H9 (cell line): ENCODE data around the gene FSIP1. TPM values are rescaled to one million over a fixed set of nuclear protein-coding genes. Genes with fewer than 3 reads are reported as not detected.

Source experiments
- DNase-seq: peaks from one replicate; pipeline ENCODE4 v3.0.0-alpha.2; 2017
- H2AFZ ChIP-seq: one replicate; pipeline ENCODE4 v1.6.1; 2013; ENCODE audit warnings: mild to moderate bottlenecking, low read length, control low read depth, moderate library complexity
- H2AK5ac ChIP-seq: 2 replicates; pipeline ENCODE4 v1.6.1; 2013; ENCODE audit warnings: low read length, control low read depth, mixed read lengths; ENCODE audit not compliant: insufficient read length
- H2BK120ac ChIP-seq: one replicate; pipeline ENCODE4 v1.6.1; 2013; ENCODE audit warnings: low read depth, mild to moderate bottlenecking, low read length, control low read depth, inconsistent platforms; ENCODE audit not compliant: poor library complexity, severe bottlenecking
- H2BK12ac ChIP-seq: 2 replicates; pipeline ENCODE4 v1.6.1; 2013; ENCODE audit warnings: low read length, control low read depth, mixed read lengths, low read depth; ENCODE audit not compliant: insufficient read length
- H2BK15ac ChIP-seq: 2 replicates; pipeline ENCODE4 v1.6.1; 2013; ENCODE audit warnings: low read depth, low read length, control low read depth
- H2BK20ac ChIP-seq: one replicate; pipeline ENCODE4 v1.6.1; 2013; ENCODE audit warnings: low read depth, mild to moderate bottlenecking, low read length, control low read depth, inconsistent platforms; ENCODE audit not compliant: poor library complexity, severe bottlenecking
- H2BK5ac ChIP-seq: 2 replicates; pipeline ENCODE4 v1.6.1; 2013; ENCODE audit warnings: low read length, control low read depth, mixed read lengths; ENCODE audit not compliant: insufficient read length
- H3K14ac ChIP-seq: 2 replicates; pipeline ENCODE4 v1.6.1; 2013; ENCODE audit warnings: low read length, control low read depth; ENCODE audit not compliant: insufficient read depth
- H3K18ac ChIP-seq: 2 replicates; pipeline ENCODE4 v1.6.1; 2013; ENCODE audit warnings: low read depth, mild to moderate bottlenecking, mixed read lengths, low read length, control low read depth; ENCODE audit not compliant: insufficient read length
- H3K23ac ChIP-seq: 2 replicates; pipeline ENCODE4 v1.6.1; 2013; ENCODE audit warnings: low read length, control low read depth, mixed read lengths, low read depth; ENCODE audit not compliant: insufficient read length
- H3K23me2 ChIP-seq: 2 replicates; pipeline ENCODE4 v1.6.1; 2013; ENCODE audit warnings: low read depth, mild to moderate bottlenecking, mixed read lengths, low read length, control low read depth; ENCODE audit not compliant: insufficient read length, poor library complexity, severe bottlenecking
- H3K27ac ChIP-seq: 2 replicates; pipeline ENCODE4 v1.5.1; 2013; ENCODE audit warnings: low read length, control low read depth, mixed read lengths, low read depth; ENCODE audit not compliant: insufficient read length
- H3K27me3 ChIP-seq: 2 replicates; pipeline ENCODE4 v1.6.1; 2013; ENCODE audit warnings: low read length, control low read depth, inconsistent platforms; ENCODE audit not compliant: insufficient read depth
- H3K4ac ChIP-seq: 2 replicates; pipeline ENCODE4 v1.6.1; 2013; ENCODE audit warnings: low read depth, mild to moderate bottlenecking, control low read depth, inconsistent platforms, low read length, moderate library complexity
- H3K4me1 ChIP-seq: 2 replicates; pipeline ENCODE4 v1.6.1; 2013; ENCODE audit warnings: low read length, control low read depth, inconsistent platforms; ENCODE audit not compliant: insufficient read depth
- H3K4me2 ChIP-seq: 2 replicates; pipeline ENCODE4 v1.6.1; 2013; ENCODE audit warnings: low read length, control low read depth, mixed read lengths; ENCODE audit not compliant: insufficient read length, insufficient read depth
- H3K56ac ChIP-seq: 2 replicates; pipeline ENCODE4 v1.6.1; 2013; ENCODE audit warnings: low read depth, mild to moderate bottlenecking, mixed read lengths, low read length, control low read depth; ENCODE audit not compliant: insufficient read length
- H3K79me1 ChIP-seq: 2 replicates; pipeline ENCODE4 v1.6.1; 2013; ENCODE audit warnings: low read depth, mild to moderate bottlenecking, moderate library complexity, low read length, control low read depth, inconsistent platforms; ENCODE audit not compliant: insufficient read depth, poor library complexity, severe bottlenecking
- H3K79me2 ChIP-seq: 2 replicates; pipeline ENCODE4 v1.6.1; 2013; ENCODE audit warnings: low read length, control low read depth, inconsistent platforms; ENCODE audit not compliant: insufficient read depth
- H3K9ac ChIP-seq: 2 replicates; pipeline ENCODE4 v1.6.1; 2013; ENCODE audit warnings: low read length, control low read depth, mixed read lengths; ENCODE audit not compliant: insufficient read length; ENCODE audit errors: extremely low read depth
- H3K9me3 ChIP-seq: one replicate; pipeline ENCODE4 v1.6.1; 2013; ENCODE audit warnings: low read depth, low read length, inconsistent platforms; ENCODE audit not compliant: control insufficient read depth
- H3T11ph ChIP-seq: one replicate; pipeline ENCODE4 v1.6.1; 2013; ENCODE audit warnings: mild to moderate bottlenecking, low read length, control low read depth, inconsistent platforms
- H4K20me1 ChIP-seq: one replicate; pipeline ENCODE4 v1.6.1; 2013; ENCODE audit not compliant: control insufficient read depth, insufficient read length, insufficient read depth
- H4K5ac ChIP-seq: 2 replicates; pipeline ENCODE4 v1.6.1; 2013; ENCODE audit warnings: low read depth, mild to moderate bottlenecking, mixed read lengths, low read length, control low read depth; ENCODE audit not compliant: insufficient read length
- H4K8ac ChIP-seq: replicated peaks from 2 replicates; pipeline ENCODE4 v1.6.1; 2013; ENCODE audit warnings: low read length, control low read depth, mixed read lengths, low read depth; ENCODE audit not compliant: insufficient read length
- H4K91ac ChIP-seq: 2 replicates; pipeline ENCODE4 v1.6.1; 2013; ENCODE audit warnings: low read depth, mild to moderate bottlenecking, moderate library complexity, mixed read lengths, low read length, control low read depth; ENCODE audit not compliant: insufficient read length
- H3K27ac Mint-ChIP-seq, 3 experiments: 2 replicates in 2 of 3; 3 replicates in 1 of 3; pipeline ENCODE4 v1.8.0; 2020 to 2021; ENCODE audit warnings: mixed read lengths in 3 of 3, mild to moderate bottlenecking in 1 of 3, moderate library complexity in 1 of 3
- H3K27me3 Mint-ChIP-seq: 2 replicates; pipeline ENCODE4 v1.8.0; 2021; ENCODE audit warnings: low read depth, mild to moderate bottlenecking, moderate library complexity, mixed read lengths
- H3K36me3 Mint-ChIP-seq, 3 experiments: 2 replicates in 2 of 3; 3 replicates in 1 of 3; pipeline ENCODE4 v1.8.0; 2020 to 2021; ENCODE audit warnings: low read depth in 3 of 3, mixed read lengths in 3 of 3; ENCODE audit not compliant: insufficient read depth in 1 of 3
- H3K4me1 Mint-ChIP-seq, 2 experiments: 2 replicates each; pipeline ENCODE4 v1.8.0; 2020; ENCODE audit warnings: mixed read lengths in 2 of 2
- H3K4me3 Mint-ChIP-seq, 2 experiments: 2 replicates in 1 of 2; 3 replicates in 1 of 2; pipeline ENCODE4 v1.8.0; 2020 to 2021; ENCODE audit warnings: mild to moderate bottlenecking in 2 of 2, mixed read lengths in 2 of 2, moderate library complexity in 1 of 2
- H3K9me3 Mint-ChIP-seq, 2 experiments: 2 replicates in 1 of 2; 3 replicates in 1 of 2; pipeline ENCODE4 v1.8.0; 2020; ENCODE audit warnings: mild to moderate bottlenecking in 2 of 2, mixed read lengths in 2 of 2, moderate library complexity in 1 of 2
- CTCF ChIP-seq: fragments of 200-600 bp; sonication (generic); conservative IDR thresholded peaks from 3 replicates; pipeline ENCODE4 v1.8.0; 2021; ENCODE audit warnings: antibody characterized with exemption, mild to moderate bottlenecking
- WGBS: extraction: QIAGEN DNeasy Blood & Tissue Kit; methylation state at CpG from one replicate; pipeline ENCODE4 v1.1.7; 2013; ENCODE audit warnings: missing lambda C conversion rate, low lambda C conversion rate, mixed read lengths; ENCODE audit not compliant: insufficient read length; ENCODE audit errors: extremely low coverage; 5-methylcytosine and 5-hydroxymethylcytosine counted together
- total RNA-seq: library from RNA; stranded (reverse); gene quantifications from 2 replicates; pipeline ENCODE4 v1.2.1, GENCODE V29; 2021

Gene FSIP1
- total RNA-seq, 1 experiment from 2014 or later: 0.96 TPM

- no peak for TF ChIP-seq CTCF
Measured at GRCh38 chr15:39731266-39731665, 51.4 kb downstream of the FSIP1 start.

More at GRCh38 chr15:39731266-39731665, 51.4 kb downstream of the FSIP1 start:
- no peak overlapping the region for H3K4ac ChIP-seq
- no peaks in the 10 kb centered on the region for H3K79me1 ChIP-seq
- no peak overlapping the region for H2AFZ ChIP-seq
- no peak overlapping the region for H2BK5ac ChIP-seq
- no peak overlapping the region for H3K23ac ChIP-seq
- H4K20me1 ChIP-seq: no peaks in the 10 kb centered on the region
- no peak overlapping the region for H4K8ac ChIP-seq
- no peaks in the 10 kb centered on the region for H3K79me2 ChIP-seq
- no peak overlapping the region for H3K56ac ChIP-seq
- no peak overlapping the region for H4K5ac ChIP-seq
- no peak overlapping the region for H3K27ac Mint-ChIP-seq
- DNase-seq: no peak
- H3K4me3 Mint-ChIP-seq: no peak overlapping the region
- no peak overlapping the region for H2BK20ac ChIP-seq
- H3K36me3 Mint-ChIP-seq: no peaks in the 10 kb centered on the region; a peak in 1 of 7 replicates
- no peak overlapping the region for H3T11ph ChIP-seq
- no peak overlapping the region for H4K91ac ChIP-seq
- no peaks in the 10 kb centered on the region for H3K23me2 ChIP-seq
- H2BK15ac ChIP-seq: no peak overlapping the region
- H3K18ac ChIP-seq: no peak overlapping the region
- H3K9me3 Mint-ChIP-seq: no peaks in the 10 kb centered on the region
- H3K14ac ChIP-seq: no peak overlapping the region
- no peaks in the 10 kb centered on the region for H3K4me1 Mint-ChIP-seq
- no peaks in the 10 kb centered on the region for H3K27me3 Mint-ChIP-seq
- no peak overlapping the region for H2AK5ac ChIP-seq
- no peaks in the 10 kb centered on the region for H3K9me3 ChIP-seq
- no peaks in the 10 kb centered on the region for H3K27me3 ChIP-seq
- H2BK12ac ChIP-seq: no peak overlapping the region
- no peak overlapping the region for H3K27ac ChIP-seq
- no peak overlapping the region for H3K9ac ChIP-seq
- H3K4me2 ChIP-seq: no peak overlapping the region
- no CpG with 5 or more reads among the region's 3 CpGs for WGBS
- H2BK120ac ChIP-seq: no peak overlapping the region
- H3K4me1 ChIP-seq: no peaks in the 10 kb centered on the region
